22Rv1 (cell line): ENCODE results near the gene TPM3.

Experiments
- H3K27ac ChIP-seq: fragments of 450-650 bp; 2 replicates; pipeline ENCODE4 v1.5.1; 2017
- ZFX ChIP-seq: fragments of 450-650 bp; IDR thresholded peaks from 2 replicates; pipeline ENCODE4 v1.6.1; 2017; ENCODE audit warnings: antibody characterized with exemption, borderline replicate concordance
- TF ChIP-seq, protein P1 (sequence below): fragments of 450-650 bp; IDR thresholded peaks from 2 replicates; pipeline ENCODE4 v1.5.1; 2017; ENCODE audit warnings: mild to moderate bottlenecking

Gene TPM3

GRCh38 chr1:154186177-154186576 is 5.7 kb downstream of the TPM3 start:
- no peak for TF ChIP-seq ZFX
- TF ChIP-seq, protein P1, sequence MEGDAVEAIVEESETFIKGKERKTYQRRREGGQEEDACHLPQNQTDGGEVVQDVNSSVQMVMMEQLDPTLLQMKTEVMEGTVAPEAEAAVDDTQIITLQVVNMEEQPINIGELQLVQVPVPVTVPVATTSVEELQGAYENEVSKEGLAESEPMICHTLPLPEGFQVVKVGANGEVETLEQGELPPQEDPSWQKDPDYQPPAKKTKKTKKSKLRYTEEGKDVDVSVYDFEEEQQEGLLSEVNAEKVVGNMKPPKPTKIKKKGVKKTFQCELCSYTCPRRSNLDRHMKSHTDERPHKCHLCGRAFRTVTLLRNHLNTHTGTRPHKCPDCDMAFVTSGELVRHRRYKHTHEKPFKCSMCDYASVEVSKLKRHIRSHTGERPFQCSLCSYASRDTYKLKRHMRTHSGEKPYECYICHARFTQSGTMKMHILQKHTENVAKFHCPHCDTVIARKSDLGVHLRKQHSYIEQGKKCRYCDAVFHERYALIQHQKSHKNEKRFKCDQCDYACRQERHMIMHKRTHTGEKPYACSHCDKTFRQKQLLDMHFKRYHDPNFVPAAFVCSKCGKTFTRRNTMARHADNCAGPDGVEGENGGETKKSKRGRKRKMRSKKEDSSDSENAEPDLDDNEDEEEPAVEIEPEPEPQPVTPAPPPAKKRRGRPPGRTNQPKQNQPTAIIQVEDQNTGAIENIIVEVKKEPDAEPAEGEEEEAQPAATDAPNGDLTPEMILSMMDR = peak; percentile 97
- peak overlapping the region; percentile 78 for H3K27ac ChIP-seq

DNA sequence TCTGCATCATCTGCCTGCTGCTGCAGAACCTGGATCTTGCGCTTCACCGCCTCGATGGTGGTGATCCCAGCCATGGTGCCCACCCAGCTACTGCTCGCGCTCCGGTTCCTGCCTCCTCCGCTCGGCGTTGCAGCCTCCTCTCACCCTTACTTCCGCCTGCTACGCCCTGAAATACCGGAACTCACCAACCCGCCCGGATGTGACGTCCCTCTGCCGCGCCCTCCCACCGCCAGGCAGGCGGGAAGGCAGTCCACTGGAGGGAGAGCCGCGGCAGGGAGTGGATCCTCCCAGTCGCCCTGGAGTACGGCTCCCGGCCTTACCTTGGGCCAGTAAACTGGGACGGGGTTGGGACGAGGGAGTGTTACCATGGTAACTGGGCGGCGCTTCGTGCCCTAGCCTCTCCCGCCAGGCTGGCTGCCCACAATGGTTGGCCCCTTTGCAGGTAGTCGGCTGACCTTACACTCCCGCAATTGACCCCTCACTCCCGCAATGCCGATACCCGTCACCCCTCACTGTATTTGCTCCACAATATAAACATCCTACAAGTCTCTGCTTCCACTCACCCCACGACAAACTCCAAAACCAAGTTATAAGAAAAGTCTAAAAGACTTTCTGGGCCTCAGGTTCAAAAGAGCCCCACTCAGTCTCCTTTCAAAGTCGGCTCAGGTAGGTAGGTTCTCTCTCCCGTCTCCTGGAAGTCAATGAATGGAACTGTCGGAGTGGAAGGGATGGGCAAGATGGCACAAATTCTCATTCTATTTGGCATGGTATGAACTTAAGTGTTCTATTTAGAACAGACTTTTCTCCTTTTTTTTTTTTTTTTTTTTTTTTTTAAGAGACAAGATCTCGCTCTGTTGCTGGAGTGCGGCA is 8.6 kb downstream of the TPM3 start:
- H3K27ac ChIP-seq = peak overlapping the region; percentile 91
- TF ChIP-seq, protein P1 = no peak
- no peak for TF ChIP-seq ZFX

- H3K27ac ChIP-seq = peak overlapping the region; percentile 91
- TF ChIP-seq, protein P1 = no peak; the same call in 1 of the 2 replicates
- TF ChIP-seq ZFX = no peak
Observed at GRCh38 chr1:154182344-154183045, 9.4 kb downstream of the TPM3 start.

- TF ChIP-seq ZFX = no peak
- TF ChIP-seq, protein P1 = no peak
- H3K27ac ChIP-seq = peak overlapping the region; percentile 91
Observed at GRCh38 chr1:154181944-154182343, 10.0 kb downstream of the TPM3 start.

DNA sequence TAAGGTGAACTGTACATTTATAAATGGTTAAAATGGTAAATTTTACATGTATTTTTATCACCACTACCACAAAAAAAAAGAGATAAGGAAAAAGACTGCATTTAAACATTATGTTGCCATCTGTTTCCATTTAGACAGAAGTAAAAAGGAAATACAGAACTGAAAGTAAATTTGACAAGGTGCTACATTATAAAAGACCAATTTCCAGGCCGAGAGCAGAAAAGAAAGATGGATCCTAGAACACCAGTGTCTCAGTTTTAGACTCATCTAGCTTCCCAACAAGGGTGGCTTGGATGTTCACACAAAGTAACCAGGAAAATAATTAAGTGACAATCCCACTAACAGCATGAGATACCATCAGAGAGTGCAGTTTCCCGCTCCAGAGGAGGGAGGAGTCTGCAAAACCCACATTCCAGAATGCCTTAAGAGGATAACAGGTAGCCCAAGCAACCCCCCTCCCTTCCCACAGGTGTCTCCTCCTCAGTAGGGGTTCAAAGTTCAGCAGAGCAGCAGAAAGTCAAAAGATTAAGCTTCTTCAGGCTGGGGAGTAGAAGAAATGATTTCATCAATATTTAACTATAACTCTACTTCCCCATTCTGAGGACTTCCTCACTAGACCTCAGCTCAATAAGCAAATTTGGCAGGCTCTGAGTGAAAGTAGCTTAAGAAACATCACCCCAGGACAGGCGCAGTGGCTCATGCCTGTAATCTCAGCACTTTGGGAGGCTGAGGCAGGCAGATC is 11.8 kb downstream of the TPM3 start:
- TF ChIP-seq ZFX = no peak
- TF ChIP-seq, protein P1 = no peak
- no peak overlapping the region for H3K27ac ChIP-seq

DNA sequence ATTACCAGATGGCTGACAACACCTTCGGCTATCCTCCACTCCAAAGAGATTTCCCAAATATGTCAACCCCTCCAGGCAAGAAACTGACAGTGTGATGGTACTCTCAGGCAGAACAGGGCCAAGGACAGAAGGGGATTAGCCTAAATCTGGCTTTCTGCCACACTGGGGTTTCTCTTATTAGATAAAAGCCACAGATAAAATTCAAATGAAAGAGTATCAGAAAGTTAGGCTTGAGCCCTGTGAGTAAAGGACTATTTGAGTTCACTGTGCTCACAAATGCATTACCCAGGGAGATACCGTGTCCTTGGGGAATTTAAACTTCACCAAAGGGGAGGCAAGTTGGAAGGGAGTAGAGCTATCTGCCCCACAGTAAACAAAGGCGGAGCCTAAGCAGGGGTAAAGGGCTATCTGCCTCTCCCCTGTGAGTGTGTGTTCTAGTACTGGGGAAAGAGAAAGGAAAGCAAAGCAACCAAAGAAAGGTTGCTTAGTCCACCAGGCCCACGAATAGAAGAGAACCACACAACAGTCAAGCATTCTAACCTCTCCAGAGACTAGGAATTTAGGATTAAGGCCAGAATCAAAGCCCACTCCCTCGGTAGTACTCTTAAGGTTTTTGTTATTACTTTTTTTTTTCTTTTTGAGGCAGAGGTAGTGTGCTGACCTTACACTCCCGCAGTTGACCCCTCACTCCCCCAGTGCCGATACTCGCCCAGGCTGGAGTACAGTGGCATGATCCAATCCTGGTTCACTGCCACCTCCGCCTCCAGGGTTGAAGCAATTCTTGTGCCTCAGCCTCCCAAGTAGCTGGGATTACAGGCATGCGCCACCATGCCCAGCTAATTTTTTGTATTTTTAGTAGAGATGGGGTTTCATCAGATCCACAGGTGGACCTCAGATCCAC is 12.7 kb downstream of the TPM3 start:
- peak overlapping the region; percentile 4 for H3K27ac ChIP-seq
- TF ChIP-seq ZFX = no peak
- TF ChIP-seq, protein P1 = no peak
